GM08714 (cell line): ENCODE measurements around the gene GSTM3.

Experiments
- H3K4me3 ChIP-seq: fragments of 200-500 bp; sonication (Bioruptor generic); 2 replicates; pipeline ENCODE4 v1.5.1; 2014; ENCODE audit warnings: mild to moderate bottlenecking, low read length, inconsistent platforms
- ZNF274 ChIP-seq: IDR thresholded peaks from 2 replicates; pipeline ENCODE4 v1.6.1; 2012; ENCODE audit warnings: mild to moderate bottlenecking, low read depth, low read length

The GSTM3 gene

GRCh38 chr1:109782514-109782913, 41.7 kb upstream of the GSTM3 start:
- no peak overlapping the region for H3K4me3 ChIP-seq
- TF ChIP-seq ZNF274: no peak

GRCh38 chr1:109781806-109782205, 41.0 kb upstream of the GSTM3 start:
- no peak overlapping the region for H3K4me3 ChIP-seq
- no peak for TF ChIP-seq ZNF274

- TF ChIP-seq ZNF274: no peak
Measured at GRCh38 chr1:109780982-109781381, 40.1 kb upstream of the GSTM3 start.

GRCh38 chr1:109777980-109778625, 37.3 kb upstream of the GSTM3 start:
- no peak for TF ChIP-seq ZNF274
- H3K4me3 ChIP-seq: no peak overlapping the region

More at GRCh38 chr1:109780982-109781381, 40.1 kb upstream of the GSTM3 start:
- H3K4me3 ChIP-seq: no peak overlapping the region

GRCh38 chr1:109777436-109777835, 36.6 kb upstream of the GSTM3 start:
- TF ChIP-seq ZNF274: no peak
- H3K4me3 ChIP-seq: no peak overlapping the region

DNA sequence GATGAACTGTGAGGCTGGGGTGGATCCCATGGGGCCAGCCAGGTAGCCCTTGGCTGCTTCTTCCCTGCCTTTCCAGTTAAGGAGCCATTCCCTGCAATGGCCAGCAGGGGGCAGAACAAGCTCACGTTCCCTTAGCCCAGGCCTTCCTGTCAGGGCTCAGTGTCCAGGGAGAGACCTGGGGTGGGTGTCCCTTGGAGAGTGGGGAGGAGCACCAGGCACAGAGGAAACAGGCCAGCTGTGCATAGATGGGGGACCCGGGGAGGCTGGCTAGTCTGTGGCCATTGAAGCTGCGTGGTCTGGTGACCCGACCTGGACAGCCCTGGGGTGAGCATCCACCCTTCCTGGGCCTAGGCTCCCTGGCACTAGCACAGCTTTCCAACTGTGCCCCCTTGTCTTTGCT, 36.1 kb upstream of the GSTM3 start:
- TF ChIP-seq ZNF274: no peak
- H3K4me3 ChIP-seq: no peak overlapping the region

- TF ChIP-seq ZNF274: no peak
- no peak overlapping the region for H3K4me3 ChIP-seq
Measured at GRCh38 chr1:109776206-109776835, 35.5 kb upstream of the GSTM3 start.

DNA sequence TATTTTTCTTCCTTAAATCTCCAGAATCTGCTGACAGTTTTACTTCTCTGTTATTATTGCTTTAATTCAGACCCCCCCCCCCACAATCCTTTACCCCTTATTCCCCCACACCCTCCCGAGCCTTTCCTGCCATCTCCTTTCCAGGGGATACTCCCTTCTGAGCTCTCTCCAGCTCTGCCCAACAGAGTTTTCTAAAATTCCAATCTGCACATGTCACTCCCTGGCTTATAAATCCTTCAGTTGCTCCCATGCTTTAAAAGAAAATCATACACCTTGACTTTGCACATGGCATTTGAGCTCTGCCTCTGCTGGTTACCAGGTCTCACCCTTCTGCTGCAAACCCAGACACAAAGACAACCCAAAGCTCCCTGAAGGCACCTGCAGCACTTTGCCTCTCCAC, 34.6 kb upstream of the GSTM3 start:
- no peak for TF ChIP-seq ZNF274
- no peak overlapping the region for H3K4me3 ChIP-seq

DNA sequence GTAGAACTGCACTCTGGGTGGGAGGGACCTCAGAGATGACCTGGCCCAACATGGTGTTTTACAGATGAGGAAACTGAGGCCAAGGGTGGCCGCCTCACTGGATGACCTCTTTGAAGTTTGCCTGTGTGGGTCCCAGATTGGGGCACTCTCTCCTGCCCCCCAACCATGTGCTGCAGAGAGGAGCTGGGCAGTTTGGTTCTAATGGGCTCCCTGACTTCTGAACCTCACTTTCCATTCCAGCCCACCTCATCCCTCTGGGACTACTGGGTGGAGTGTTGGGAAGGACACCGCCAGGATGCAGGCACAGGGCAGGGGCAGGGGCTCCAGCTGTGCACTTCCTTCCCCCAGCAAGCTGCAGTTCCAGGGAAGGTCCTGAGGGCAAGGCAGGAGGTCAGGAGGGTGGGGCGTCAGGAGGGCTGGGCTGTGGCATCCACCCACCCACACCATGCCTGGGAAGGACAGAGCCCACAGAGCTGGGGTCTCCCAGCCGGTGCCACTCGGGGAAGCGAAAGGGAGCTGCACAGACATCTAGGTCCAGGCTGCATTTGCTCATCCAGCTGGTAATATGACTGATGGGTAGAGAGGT, 33.2 kb upstream of the GSTM3 start:
- H3K4me3 ChIP-seq: no peak overlapping the region
- no peak for TF ChIP-seq ZNF274

DNA sequence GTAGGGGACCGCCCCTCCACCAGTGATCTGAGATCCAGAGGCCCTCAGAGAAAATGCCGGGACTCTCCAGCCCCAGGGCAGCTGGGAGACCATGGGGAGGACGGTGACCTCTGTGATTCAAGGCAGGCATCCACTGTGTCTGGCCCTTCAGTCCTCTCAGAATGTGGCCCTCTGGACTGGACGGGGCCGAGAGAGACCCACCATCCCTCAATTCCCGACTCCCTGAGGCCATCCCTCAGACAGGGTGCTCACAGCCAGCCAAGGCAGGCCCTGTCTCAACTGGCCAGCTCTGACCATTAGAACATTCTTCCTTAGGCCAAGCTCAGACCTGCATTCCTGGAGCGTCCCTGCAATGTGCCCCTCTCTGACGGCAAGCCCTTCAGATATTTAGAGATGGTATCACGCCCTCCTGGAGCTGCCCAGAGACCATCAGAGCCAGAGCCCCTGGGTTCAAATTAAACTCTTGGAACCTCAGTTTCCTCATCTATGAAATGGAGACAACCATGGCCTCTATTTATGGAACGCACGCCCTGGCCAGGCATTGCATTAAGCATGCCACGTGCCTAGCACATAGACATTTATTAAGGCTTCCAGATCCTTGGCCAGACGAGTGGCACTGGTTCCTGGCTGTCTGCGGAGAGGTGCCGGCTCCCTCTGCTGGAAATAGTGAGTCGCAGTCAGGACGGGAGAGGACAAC, 32.5 kb upstream of the GSTM3 start:
- TF ChIP-seq ZNF274: no peak

GRCh38 chr1:109772658-109773202, 31.9 kb upstream of the GSTM3 start:
- no peak overlapping the region for H3K4me3 ChIP-seq
- TF ChIP-seq ZNF274: no peak

More for the DNA sequence above, 32.5 kb upstream of the GSTM3 start:
- no peak overlapping the region for H3K4me3 ChIP-seq

DNA sequence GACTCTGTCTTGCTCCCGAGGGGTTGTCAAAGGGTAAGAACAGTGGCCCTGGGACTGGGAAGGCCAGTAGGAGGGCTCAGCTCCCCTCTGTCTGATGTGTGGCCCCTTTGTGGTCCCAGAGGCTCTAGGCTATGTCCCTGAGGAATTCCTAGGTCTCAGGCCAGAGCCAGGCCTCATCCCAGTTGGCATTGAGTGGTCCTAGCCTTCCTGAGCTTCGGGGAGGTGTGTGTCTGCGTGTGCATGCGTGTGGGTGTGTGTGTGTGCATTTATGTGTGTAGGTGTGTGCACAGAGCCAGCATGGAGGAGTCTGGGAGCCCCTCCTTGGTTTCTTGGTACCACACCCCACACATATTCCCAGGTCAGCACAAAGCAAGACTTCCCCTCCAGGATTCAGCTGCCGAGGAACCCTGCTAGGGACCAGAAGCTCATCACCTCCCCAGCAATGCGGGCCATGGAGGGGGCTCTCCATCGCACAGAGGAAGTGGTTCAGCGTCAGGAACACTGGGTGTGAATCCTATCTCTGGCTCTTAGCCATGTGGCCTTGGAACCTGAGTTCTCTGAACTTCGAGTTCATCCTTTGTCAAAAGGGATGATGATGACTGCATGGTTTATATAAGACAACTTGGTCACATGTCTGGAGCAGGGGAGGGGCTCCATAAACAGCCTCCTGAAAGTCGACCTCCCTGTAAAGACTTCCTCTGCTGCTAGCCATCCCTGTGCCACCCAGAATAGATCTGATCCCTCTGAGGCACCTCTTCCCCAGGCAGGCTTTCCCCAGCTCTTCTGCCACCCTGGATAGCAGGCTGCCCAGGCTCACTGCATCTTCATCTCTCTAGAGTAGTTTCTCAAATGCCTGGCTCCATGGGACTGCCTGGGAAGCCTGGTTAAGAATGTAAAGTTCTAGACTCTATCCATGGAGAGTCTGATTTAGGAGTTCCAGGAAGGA, 31.1 kb upstream of the GSTM3 start:
- TF ChIP-seq ZNF274: no peak
- no peak overlapping the region for H3K4me3 ChIP-seq

DNA sequence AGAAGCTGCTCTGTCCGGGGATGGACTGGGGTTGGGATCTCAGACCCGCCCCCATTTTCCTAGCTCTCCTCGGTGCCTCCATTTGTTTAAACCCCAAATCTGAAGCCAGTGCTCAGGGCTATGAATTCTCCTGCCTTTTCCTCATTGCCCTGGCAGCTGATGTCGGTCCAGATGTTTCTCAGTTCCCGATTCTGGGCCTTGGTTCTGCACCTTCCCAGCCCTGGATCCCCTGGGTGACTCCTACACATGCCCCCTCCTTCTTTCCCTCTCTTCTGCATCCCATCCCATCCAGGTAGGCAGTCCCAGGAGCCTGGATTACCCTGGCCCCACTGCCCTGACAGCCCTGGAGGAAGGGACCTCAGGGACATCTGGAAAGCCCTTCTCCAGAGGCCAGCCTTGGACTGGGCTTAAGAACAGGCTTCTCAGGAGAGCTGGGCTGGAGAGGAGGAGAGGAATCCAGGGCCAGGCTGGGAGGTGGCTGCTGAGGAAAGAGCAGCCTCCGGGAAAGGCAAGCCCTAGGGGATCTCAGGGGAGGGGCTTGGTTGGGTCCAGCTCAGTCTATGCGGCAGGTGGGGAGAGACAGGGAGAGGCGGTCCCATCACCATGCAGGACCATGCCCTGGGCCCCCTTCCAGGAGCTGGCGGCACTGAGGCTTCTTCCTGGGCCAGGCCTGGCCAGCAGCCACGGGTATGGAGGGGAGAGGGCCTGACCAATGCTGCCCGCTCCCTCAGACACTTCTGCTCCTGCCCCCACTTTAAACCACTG, 29.7 kb upstream of the GSTM3 start:
- H3K4me3 ChIP-seq: no peak overlapping the region
- no peak for TF ChIP-seq ZNF274
